Measurements from ENCODE around the gene KLC1.

- TF ChIP-seq TCF7L2 (IDR thresholded peaks at IDR 0.05; ENCODE audit: low read depth, low read length): no peak
- TF ChIP-seq CEBPB (IDR thresholded peaks at IDR 0.05; ENCODE audit: borderline replicate concordance, low read depth, low read length): no peak
- TF ChIP-seq ZNF704 (CRISPR knock-in tag; IDR thresholded peaks at IDR 0.05; ENCODE audit: borderline replicate concordance): no peak
- TF ChIP-seq FOXP1 (IDR thresholded peaks at IDR 0.05): no peak
- no peak for TF ChIP-seq FOXP1 (CRISPR knock-in tag; IDR thresholded peaks at IDR 0.05)
- TF ChIP-seq ZNF772 (CRISPR knock-in tag; IDR thresholded peaks at IDR 0.05): no peak
- TF ChIP-seq ZBTB4 (CRISPR knock-in tag; IDR thresholded peaks at IDR 0.05; ENCODE audit: borderline replicate concordance): no peak
- no peak for TF ChIP-seq CTCF (CRISPR knock-in tag; IDR thresholded peaks at IDR 0.05)
- no peak for TF ChIP-seq ZNF567 (CRISPR knock-in tag; IDR thresholded peaks at IDR 0.05; ENCODE audit: borderline replicate concordance)
- TF ChIP-seq ETS1 (CRISPR knock-in tag; IDR thresholded peaks at IDR 0.05): no peak
- TF ChIP-seq MAFG (CRISPR knock-in tag; IDR thresholded peaks at IDR 0.05): no peak
- TF ChIP-seq EP300 (IDR thresholded peaks at IDR 0.05; ENCODE audit: low read depth in 2 of 2, low read length in 2 of 2): no peak
- TF ChIP-seq EP300 (CRISPR knock-in tag; IDR thresholded peaks at IDR 0.05; ENCODE audit: borderline replicate concordance): no peak
- TF ChIP-seq ZNF318 (CRISPR knock-in tag; IDR thresholded peaks at IDR 0.05): no peak
- no peak for TF ChIP-seq SP5 (CRISPR knock-in tag; IDR thresholded peaks at IDR 0.05; ENCODE audit: borderline replicate concordance, low read depth)
These were observed 99.1 kb downstream of the KLC1 start for GRCh38 chr14:103728141-103728540.

Data from HepG2 (cell line).